HEK293T (cell line): ENCODE measurements around the gene VMP1.

Experiments
- BHLHE40 ChIP-seq: fragments of 450-650 bp; IDR thresholded peaks from 2 replicates; pipeline ENCODE4 v1.6.1; 2016; ENCODE audit warnings: mild to moderate bottlenecking, moderate library complexity, borderline replicate concordance
- ELF4 ChIP-seq: fragments of 450-650 bp; IDR thresholded peaks from 2 replicates; pipeline ENCODE4 v1.6.1; 2017; ENCODE audit warnings: antibody characterized with exemption
- LEF1 ChIP-seq: fragments of 450-650 bp; IDR thresholded peaks from 2 replicates; pipeline ENCODE4 v1.6.1; 2017; ENCODE audit warnings: mild to moderate bottlenecking, borderline replicate concordance

DNA sequence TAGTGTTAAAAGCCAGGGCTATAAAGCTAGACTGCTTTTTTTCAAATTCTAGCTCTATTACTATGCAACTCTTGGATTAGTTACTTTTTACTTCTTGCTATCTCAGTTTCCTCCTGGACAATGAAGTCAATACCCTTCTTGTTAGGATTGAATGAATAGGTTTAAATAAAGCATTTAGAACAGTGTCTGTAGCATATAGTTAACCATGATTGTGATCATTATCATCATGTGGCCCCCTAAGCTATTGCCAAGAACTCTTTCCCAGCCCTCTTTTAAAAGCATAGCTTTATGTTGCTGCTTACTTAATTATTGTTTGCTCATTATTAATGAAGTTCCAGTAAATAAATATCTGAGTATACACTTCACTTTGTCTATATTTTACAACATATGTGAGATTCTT, 4.5 kb downstream of the VMP1 start:
- no peak for TF ChIP-seq BHLHE40
- TF ChIP-seq ELF4, result no peak
- no peak for TF ChIP-seq LEF1
